Osteocyte (in vitro differentiated cells): ENCODE data around the gene IFNA17. TPM values are rescaled to one million over a fixed set of nuclear protein-coding genes. Genes with fewer than 3 reads are reported as not detected.

Source experiments
- DNase-seq: peaks from one replicate; pipeline ENCODE4 v3.0.0; 2021; ENCODE audit warnings: mixed read lengths; ENCODE audit not compliant: unreplicated experiment; ENCODE audit errors: extremely low spot score
- H3K27ac Mint-ChIP-seq: one replicate; pipeline ENCODE4 v1.8.0; 2021; ENCODE audit warnings: mild to moderate bottlenecking, mixed read lengths; ENCODE audit not compliant: unreplicated experiment
- H3K27me3 Mint-ChIP-seq: one replicate; pipeline ENCODE4 v1.8.0; 2021; ENCODE audit warnings: mixed read lengths; ENCODE audit not compliant: unreplicated experiment
- H3K36me3 Mint-ChIP-seq: one replicate; pipeline ENCODE4 v1.8.0; 2021; ENCODE audit warnings: mixed read lengths; ENCODE audit not compliant: unreplicated experiment
- H3K4me1 Mint-ChIP-seq: one replicate; pipeline ENCODE4 v1.8.0; 2021; ENCODE audit warnings: mixed read lengths; ENCODE audit not compliant: unreplicated experiment
- H3K4me3 Mint-ChIP-seq: one replicate; pipeline ENCODE4 v1.8.0; 2021; ENCODE audit warnings: mild to moderate bottlenecking, moderate library complexity, mixed read lengths; ENCODE audit not compliant: unreplicated experiment
- H3K9me3 Mint-ChIP-seq: one replicate; pipeline ENCODE4 v1.8.0; 2021; ENCODE audit warnings: mixed read lengths; ENCODE audit not compliant: unreplicated experiment
- long read RNA-seq: library from polyadenylated mRNA; unstranded; transcript quantifications from one replicate; pipeline ENCODE4 v2.0.0, GENCODE V29; 2021
- total RNA-seq: library from RNA; stranded (reverse); gene quantifications from 2 replicates; pipeline ENCODE4 v1.2.1, GENCODE V29; 2021
- TF ChIP-seq, protein P1 (sequence below): fragments of 200-600 bp; sonication (generic); IDR thresholded peaks from 2 replicates; pipeline ENCODE4 v1.5.0; 2021; ENCODE audit warnings: antibody characterized with exemption, mild to moderate bottlenecking, moderate library complexity

The IFNA17 gene
- not detected in 2 replicates for total RNA-seq
- long read RNA-seq, result 0 reads

GRCh38 chr9:21228122-21228521, at the start of gene IFNA17:
Gene IFNA17 (minus strand): TSS chr9:21228222. CDS start chr9:21228173, 49 bp downstream.
- Mint-ChIP-seq H3K4me3 (no peak within 1 kb of the TSS), H3K36me3 (no peaks in the 10 kb centered on the region), H3K27ac (no peak within 1 kb of the TSS), H3K9me3 (no peaks in the 10 kb centered on the region), H3K4me1 (no peaks in the 10 kb centered on the region), H3K27me3 (peaks cover 26% of the 10 kb centered on the region)
- TF ChIP-seq, protein P1, sequence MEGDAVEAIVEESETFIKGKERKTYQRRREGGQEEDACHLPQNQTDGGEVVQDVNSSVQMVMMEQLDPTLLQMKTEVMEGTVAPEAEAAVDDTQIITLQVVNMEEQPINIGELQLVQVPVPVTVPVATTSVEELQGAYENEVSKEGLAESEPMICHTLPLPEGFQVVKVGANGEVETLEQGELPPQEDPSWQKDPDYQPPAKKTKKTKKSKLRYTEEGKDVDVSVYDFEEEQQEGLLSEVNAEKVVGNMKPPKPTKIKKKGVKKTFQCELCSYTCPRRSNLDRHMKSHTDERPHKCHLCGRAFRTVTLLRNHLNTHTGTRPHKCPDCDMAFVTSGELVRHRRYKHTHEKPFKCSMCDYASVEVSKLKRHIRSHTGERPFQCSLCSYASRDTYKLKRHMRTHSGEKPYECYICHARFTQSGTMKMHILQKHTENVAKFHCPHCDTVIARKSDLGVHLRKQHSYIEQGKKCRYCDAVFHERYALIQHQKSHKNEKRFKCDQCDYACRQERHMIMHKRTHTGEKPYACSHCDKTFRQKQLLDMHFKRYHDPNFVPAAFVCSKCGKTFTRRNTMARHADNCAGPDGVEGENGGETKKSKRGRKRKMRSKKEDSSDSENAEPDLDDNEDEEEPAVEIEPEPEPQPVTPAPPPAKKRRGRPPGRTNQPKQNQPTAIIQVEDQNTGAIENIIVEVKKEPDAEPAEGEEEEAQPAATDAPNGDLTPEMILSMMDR, result no peak
- no peak for DNase-seq

- Mint-ChIP-seq H3K36me3 (no peaks in the 10 kb centered on the region), H3K4me1 (no peaks in the 10 kb centered on the region), H3K9me3 (peaks cover 6% of the 10 kb centered on the region), H3K27ac (no peak overlapping the region), H3K27me3 (peaks cover 39% of the 10 kb centered on the region), H3K4me3 (no peak overlapping the region)
- TF ChIP-seq, protein P1, result no peak
- no peak for DNase-seq
Observed at GRCh38 chr9:21268347-21268657, 40.3 kb upstream of the IFNA17 start.

GRCh38 chr9:21267485-21268346, 39.7 kb upstream of the IFNA17 start:
- H3K36me3 Mint-ChIP-seq, result no peaks in the 10 kb centered on the region
- H3K9me3 Mint-ChIP-seq, result peaks cover 6% of the 10 kb centered on the region
- H3K27ac Mint-ChIP-seq, result no peak overlapping the region
- H3K27me3 Mint-ChIP-seq, result peaks cover 39% of the 10 kb centered on the region
- DNase-seq, result no peak
- no peaks in the 10 kb centered on the region for H3K4me1 Mint-ChIP-seq
- H3K4me3 Mint-ChIP-seq, result no peak overlapping the region
- TF ChIP-seq, protein P1, result no peak

DNA sequence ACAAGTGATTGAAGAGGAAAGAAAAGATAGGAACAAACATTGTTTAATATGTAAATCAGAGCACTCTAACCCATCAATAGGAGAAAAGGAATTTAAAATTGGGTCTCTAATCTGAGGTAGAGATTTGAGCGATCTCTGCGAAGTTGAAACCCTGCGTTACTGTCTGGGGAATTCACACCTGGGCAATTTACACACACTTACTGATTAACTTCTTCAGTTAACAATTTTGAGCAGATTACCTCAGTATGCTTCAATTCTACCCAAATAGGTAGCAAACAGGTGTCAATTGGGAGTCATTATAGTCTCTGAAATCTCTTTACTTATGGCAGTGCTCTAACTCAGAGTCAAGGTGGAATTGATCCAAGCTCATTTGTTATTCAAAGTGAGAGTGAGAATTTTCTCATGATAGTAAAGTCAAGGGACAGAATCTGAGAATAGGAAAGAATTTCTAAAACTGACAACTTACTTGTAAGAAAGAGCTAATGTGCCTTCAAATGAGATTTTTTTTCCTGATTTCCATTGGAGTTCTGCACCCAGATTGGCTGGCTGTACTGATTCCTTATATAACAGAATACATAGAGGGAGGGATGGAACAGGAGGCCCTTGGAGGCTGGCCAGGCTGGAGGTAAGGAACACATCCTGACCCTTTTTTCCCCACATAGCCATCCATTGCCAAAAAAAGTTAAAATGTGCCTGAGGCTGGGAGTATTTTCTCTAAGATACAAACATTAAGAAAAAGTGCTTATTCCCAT, 38.9 kb upstream of the IFNA17 start:
- no peak overlapping the region for H3K27ac Mint-ChIP-seq
- TF ChIP-seq, protein P1, result no peak
- DNase-seq, result no peak
- H3K4me1 Mint-ChIP-seq, result no peaks in the 10 kb centered on the region
- no peak overlapping the region for H3K4me3 Mint-ChIP-seq
- H3K9me3 Mint-ChIP-seq, result peaks cover 6% of the 10 kb centered on the region
- no peaks in the 10 kb centered on the region for H3K36me3 Mint-ChIP-seq
- peaks cover 39% of the 10 kb centered on the region for H3K27me3 Mint-ChIP-seq
